SKM-1 (cell line): ENCODE results near the gene RASA4B.

Experiments
- DNase-seq: peaks from one replicate; lab custom pipeline; 2025; ENCODE audit not compliant: unreplicated experiment; lab: John Stamatoyannopoulos, UW

RASA4B gene

GRCh38 chr7:102454468-102454867, 63.1 kb downstream of the RASA4B start:
- no peak for DNase-seq

DNA sequence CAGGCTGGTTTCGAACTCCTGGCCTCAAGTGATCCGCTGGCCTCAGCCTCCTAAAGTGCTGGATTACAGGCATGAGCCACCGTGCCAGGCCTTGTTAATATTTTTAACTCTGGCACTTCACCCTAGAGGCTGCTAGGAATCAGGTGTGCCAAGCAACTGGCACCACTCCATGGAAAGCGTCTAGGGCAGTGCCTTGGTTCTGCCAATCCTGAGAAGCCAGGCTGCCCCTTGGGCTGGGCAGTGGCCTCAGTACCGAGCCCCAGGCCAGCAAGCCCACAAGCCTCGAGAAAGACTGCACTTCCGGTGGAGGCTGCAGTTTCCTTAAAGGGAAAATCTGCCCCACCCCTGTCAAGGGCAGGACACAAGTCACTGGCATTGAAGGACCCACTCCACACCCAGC, 64.3 kb downstream of the RASA4B start:
- no peak for DNase-seq

DNA sequence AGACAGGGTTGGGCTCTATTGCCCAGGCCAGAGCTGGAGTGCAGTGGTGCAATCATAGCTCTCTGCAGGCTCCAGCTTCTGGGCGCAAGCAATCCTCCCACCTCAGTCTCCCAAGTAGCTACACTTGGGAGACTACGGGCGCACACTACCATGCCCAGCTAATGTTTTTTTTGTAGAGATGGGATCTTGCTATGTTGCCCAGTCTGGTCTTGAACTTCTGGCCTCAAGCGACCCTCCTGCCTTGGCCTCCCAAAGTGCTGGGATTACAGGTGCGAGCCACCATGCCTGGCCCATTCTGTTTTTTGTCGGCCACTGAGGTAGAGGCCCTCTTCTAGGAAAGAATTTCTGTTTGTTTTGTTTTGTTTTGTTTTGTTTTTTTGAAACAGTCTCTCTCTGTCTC, 65.1 kb downstream of the RASA4B start:
- no peak for DNase-seq

GRCh38 chr7:102451371-102452054, 66.1 kb downstream of the RASA4B start:
- no peak for DNase-seq

DNA sequence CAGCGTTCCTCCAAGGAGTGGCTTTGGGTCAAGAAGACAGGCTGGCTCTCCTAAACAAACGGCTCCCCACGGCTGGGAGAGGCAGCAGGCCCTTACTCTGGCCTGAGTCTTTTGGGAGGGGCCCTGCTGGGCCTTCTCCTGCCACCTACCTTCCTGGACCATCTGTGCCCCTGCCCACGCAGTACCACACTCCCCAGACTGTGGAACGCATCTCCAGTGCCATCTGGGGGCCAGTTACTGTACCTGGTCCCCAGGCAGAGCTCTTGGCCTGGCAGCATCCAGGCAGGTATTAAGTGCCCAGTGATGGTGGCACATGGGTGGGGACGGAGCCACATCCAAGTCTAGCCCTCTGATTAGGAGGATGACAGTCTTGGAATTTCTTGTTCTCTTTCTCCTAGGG, 67.3 kb downstream of the RASA4B start:
- no peak for DNase-seq

DNA sequence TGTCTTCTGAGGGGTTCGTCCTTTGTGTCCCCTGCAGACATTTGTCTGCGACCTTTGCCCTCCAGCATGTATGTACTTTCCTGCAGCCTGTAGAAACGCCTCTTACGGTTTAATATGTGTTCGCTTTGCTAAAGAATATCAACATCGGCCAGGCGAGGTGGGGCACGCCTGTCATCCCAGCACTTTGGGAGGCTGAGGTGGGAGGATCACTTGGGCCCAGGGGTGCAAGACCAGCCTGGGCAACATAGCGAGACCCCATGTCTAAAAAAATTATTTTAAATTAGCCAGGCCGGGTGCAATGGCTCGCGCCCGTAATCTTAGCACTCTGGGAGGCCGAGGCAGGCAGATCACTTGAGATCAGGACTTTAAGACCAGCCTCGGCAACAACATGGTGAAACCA, 68.4 kb downstream of the RASA4B start:
- no peak for DNase-seq

- DNase-seq: no peak
These were observed 70.3 kb downstream of the RASA4B start for GRCh38 chr7:102447311-102447710.

DNA sequence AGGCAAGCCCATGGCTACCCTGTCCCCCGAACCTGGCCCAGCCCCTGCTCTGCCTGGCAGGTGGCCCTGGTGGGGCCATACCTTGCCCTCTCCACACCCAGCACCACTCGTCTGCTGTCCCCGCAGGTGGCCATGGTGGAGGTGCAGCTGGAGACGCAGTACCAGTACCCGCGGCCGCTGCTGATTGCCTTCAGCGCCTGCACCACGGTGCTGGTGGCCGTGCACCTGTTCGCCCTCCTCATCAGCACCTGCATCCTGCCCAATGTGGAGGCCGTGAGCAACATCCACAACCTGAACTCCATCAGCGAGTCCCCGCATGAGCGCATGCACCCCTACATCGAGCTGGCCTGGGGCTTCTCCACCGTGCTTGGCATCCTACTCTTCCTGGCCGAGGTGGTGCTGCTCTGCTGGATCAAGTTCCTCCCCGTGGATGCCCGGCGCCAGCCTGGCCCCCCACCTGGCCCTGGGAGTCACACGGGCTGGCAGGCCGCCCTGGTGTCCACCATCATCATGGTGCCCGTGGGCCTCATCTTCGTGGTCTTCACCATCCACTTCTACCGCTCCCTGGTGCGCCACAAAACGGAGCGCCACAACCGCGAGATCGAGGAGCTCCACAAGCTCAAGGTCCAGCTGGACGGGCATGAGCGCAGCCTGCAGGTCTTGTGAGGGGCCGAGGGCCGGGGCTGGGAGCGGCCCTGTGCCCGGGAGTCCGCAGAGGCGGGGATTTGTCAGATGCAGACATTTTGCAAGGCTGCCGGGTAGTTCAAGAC, 71.0 kb downstream of the RASA4B start:
- DNase-seq: no peak

GRCh38 chr7:102445674-102446071, 71.9 kb downstream of the RASA4B start:
- DNase-seq: no peak

DNA sequence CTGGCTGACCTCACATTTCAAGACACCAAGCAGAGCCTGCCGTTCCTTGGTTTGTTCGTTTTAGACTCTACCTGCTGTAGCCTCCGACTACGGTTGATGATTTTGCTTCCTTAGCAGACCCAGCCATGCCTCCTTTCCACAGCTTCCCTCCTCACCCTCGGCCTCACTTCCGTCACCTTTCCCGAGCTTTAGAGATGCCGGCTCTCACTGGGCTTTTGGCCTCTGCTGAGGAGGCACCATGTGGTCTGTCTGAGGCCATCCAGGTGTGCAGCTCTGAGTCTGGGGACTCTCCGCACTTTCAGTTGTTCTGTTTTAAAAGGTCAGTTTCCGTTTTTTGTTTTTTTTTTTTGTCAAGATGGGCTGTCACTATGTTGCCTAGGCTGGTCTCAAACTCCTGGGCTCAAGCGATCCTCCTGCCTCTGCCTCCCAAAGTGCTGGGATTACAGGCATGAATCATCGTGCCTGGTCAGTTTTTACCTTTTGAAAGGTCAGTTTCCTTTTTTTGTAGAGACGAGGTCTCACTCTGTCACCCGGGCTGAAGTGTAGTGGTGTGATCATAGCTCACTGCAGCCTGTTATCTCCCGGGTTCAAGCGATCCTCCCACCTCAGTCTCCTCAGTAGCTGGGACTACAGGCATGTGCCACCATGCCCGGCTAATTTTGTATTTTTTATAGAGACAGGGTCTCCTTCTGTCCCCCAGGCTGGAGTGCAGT, 72.5 kb downstream of the RASA4B start:
- no peak for DNase-seq

DNA sequence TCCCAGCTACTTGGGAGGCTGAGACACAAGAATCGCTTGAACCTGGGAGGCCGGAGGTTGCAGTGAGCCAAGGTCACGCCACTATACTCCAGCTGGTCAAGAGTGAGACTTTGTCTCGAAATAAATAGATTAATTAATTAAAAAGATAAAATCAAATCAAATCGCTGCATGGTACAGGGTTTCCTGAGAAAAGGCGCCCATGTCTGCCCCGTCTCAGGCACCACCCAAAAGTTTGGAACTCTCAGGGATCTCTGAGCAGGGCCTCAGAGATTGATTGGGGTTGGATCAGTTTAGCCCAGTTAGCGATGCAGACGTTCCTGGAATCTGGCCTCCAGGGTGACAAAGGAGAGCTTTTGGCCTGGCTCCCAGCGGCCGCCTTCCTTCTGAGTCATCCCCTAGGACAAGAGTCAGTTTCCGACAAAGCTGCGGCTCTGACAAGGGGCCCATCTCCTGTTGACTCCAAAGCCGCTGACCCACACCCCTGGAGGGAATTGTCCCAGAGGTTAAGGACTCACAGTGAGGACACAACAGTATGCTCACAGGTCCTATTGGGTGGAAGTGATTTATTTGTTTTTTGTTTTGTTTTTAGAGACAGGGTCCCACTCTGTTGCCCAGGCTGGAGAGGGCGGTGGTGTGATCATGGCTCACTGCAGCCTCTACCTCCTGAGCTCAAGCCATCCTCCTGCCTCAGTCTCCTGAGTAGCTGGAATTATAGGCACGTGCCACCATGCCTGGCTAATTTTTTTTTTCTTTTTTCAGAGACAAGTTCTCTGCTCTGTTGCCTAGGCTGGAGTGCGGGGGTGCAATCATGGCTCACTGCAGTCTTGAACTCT, 77.4 kb downstream of the RASA4B start:
- no peak for DNase-seq

DNA sequence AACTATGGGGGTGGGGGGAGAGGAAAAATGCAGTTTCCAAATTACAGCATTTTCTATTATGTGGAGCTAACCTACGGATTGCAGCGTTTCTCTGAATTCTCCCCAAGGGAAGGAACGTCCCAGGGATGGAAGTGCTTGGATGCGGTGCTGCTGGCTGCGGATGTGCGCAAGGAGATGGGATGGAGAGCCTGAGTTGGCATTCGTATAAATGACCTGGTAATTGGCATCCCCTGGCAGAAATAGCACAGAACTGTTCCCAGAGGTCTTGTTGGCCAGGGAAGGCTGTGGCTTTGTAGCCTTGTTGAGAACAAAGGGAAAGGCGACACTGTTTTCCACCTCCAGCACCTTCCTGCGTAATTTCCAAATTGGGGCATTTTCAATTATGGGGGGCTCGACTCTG, 81.5 kb downstream of the RASA4B start:
- no peak for DNase-seq

DNA sequence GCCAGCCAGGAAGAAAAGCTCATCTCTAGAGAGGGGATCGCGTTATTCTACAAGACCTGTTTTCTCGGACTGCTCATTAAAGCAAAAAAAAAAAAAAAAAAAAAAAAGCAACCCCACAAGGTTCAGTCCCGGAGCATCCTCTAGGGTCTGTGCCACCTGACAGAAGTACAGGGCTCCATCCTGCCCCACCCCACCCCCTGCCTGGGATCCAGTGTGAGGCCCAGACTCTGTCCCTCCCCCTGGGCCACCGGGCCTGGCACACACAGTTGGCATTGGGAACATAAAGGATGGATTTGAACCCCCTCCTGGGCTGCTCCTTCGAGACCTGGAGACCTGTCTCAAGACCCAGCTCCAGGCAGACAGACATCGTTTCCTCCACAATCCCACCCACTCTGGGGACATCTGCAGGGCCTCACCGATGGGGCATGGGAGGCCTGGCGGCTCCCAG, 83.5 kb downstream of the RASA4B start:
- DNase-seq: no peak

GRCh38 chr7:102433219-102434038, 84.1 kb downstream of the RASA4B start, which contains the start of gene ORAI2:
ORAI2 (plus strand) TSS chr7:102433575; CDS start chr7:102438957, 5,382 bp downstream.
- DNase-seq: peak; percentile 40
